ENCODE data around the gene KCTD5.
"Not testable (repeated sequence)": the region's sequence is repeated elsewhere in the genome, so short reads cannot be mapped to it uniquely, and the experiment has no call there.

KCTD5 gene

DNA sequence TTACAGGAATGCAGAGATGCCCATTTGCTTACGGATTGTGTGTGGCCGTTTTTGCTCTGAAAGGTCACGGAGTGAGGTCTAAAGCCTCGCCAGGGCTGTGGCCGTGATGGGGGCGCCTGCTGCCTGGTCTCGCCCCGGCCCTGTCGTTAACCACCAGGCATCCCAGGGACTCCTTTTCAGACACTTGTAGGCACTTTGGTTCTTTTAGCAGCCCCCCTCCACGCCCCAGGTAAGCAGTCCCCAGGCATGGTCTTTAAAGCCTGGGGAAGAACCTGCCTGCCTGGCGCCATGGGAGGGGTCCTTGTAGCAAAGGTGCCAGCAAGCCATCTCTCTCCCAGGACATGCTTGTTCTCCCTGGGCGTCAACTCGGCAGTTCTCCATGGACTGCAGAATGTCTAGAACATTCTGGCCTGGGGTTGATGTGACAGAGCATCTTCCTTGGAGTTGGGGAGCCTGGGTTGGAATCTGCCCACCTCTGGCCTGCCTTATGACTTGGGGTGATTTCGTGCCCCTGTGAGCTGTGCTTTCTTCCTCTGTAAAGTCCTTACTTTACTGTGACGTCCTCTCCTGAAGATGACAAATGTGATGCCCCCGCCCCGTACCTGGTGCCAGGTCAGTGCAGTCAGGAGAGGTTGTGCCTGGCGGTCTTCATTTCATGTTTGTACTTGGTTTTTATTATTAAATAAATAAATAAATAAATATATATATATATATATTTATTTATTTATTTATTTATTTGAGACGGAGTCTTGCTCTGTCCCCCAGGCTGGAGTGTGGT, 5.4 kb downstream of the KCTD5 start:
- H3K27me3 ChIP-seq (ENCODE audit: control insufficient read depth, insufficient read depth, low read length): no peaks in the 10 kb centered on the region
- peaks cover 9% of the 10 kb centered on the region; the same call in 1 of the 2 replicates for H3K36me3 ChIP-seq (ENCODE audit: control insufficient read depth, insufficient read depth, low read length)
- no peak for DNase-seq (ENCODE audit: low read depth, low spot score)
- no peaks in the 10 kb centered on the region for H3K4me1 ChIP-seq (ENCODE audit: control insufficient read depth, insufficient read depth, low read length)
- H3K4me3 ChIP-seq (ENCODE audit: low read length): no peak overlapping the region
- no peaks in the 10 kb centered on the region for H3K9me3 ChIP-seq (ENCODE audit: control insufficient read depth, insufficient read depth, low read length)
- no CpG with 5 or more reads among the region's 19 CpGs for WGBS (ENCODE audit: insufficient coverage, insufficient read length)
- H3K27ac ChIP-seq (ENCODE audit: low read length): no peak overlapping the region

DNA sequence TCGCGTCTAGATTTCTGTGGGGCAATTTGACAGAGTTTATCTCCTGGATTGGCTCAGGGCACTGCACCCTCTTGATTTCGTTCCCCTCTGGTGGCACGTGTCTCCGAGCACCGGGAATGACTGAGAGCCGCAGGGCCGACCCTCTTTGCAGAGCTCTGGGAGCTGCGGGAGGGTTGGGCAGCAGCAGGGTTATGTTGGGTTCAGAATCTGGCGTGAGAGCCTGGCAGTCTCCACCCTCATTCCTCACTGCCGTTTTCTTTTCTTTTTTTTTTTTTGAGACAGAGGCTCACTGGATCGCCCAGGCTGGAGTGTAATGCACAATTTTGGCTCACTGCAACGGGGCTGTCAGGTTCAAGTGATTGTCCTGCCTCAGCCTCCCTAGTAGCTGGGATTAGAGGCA, 7.1 kb downstream of the KCTD5 start:
- H3K27ac ChIP-seq (ENCODE audit: low read length); H3K36me3 ChIP-seq (ENCODE audit: control insufficient read depth, insufficient read depth, low read length); H3K4me1 ChIP-seq (ENCODE audit: control insufficient read depth, insufficient read depth, low read length); H3K9me3 ChIP-seq (ENCODE audit: control insufficient read depth, insufficient read depth, low read length); H3K4me3 ChIP-seq (ENCODE audit: low read length); H3K27me3 ChIP-seq (ENCODE audit: control insufficient read depth, insufficient read depth, low read length); DNase-seq (ENCODE audit: low read depth, low spot score): not testable (repeated sequence)
- no CpG with 5 or more reads among the region's 13 CpGs for WGBS (ENCODE audit: insufficient coverage, insufficient read length)

- Histone ChIP-seq H3K27me3 (ENCODE audit: control insufficient read depth, insufficient read depth, low read length) (no peaks in the 10 kb centered on the region), H3K4me3 (ENCODE audit: low read length) (no peak overlapping the region; the same call in 1 of the 2 replicates), H3K36me3 (ENCODE audit: control insufficient read depth, insufficient read depth, low read length) (peaks cover 9% of the 10 kb centered on the region; the same call in 1 of the 2 replicates), H3K4me1 (ENCODE audit: control insufficient read depth, insufficient read depth, low read length) (peaks cover 4% of the 10 kb centered on the region; the same call in 1 of the 2 replicates), H3K27ac (ENCODE audit: low read length) (no peak overlapping the region), H3K9me3 (ENCODE audit: control insufficient read depth, insufficient read depth, low read length) (no peaks in the 10 kb centered on the region)
- no CpG with 5 or more reads among the region's 36 CpGs for WGBS (ENCODE audit: insufficient coverage, insufficient read length)
- no peak for DNase-seq (ENCODE audit: low read depth, low spot score)
Observed at GRCh38 chr16:2689968-2690801, 7.9 kb downstream of the KCTD5 start.

GRCh38 chr16:2690852-2691251, 8.5 kb downstream of the KCTD5 start:
- peaks cover 4% of the 10 kb centered on the region; the same call in 1 of the 2 replicates for H3K4me1 ChIP-seq (ENCODE audit: control insufficient read depth, insufficient read depth, low read length)
- no CpG with 5 or more reads among the region's 11 CpGs for WGBS (ENCODE audit: insufficient coverage, insufficient read length)
- DNase-seq (ENCODE audit: low read depth, low spot score): no peak
- H3K27ac ChIP-seq (ENCODE audit: low read length): no peak overlapping the region
- peaks cover 9% of the 10 kb centered on the region; the same call in 1 of the 2 replicates for H3K36me3 ChIP-seq (ENCODE audit: control insufficient read depth, insufficient read depth, low read length)
- H3K4me3 ChIP-seq (ENCODE audit: low read length): no peak overlapping the region
- H3K9me3 ChIP-seq (ENCODE audit: control insufficient read depth, insufficient read depth, low read length): no peaks in the 10 kb centered on the region
- H3K27me3 ChIP-seq (ENCODE audit: control insufficient read depth, insufficient read depth, low read length): no peaks in the 10 kb centered on the region

- H3K9me3 ChIP-seq (ENCODE audit: control insufficient read depth, insufficient read depth, low read length): no peaks in the 10 kb centered on the region
- no peak for DNase-seq (ENCODE audit: low read depth, low spot score)
- no peaks in the 10 kb centered on the region for H3K27me3 ChIP-seq (ENCODE audit: control insufficient read depth, insufficient read depth, low read length)
- H3K27ac ChIP-seq (ENCODE audit: low read length): no peak overlapping the region
- peaks cover 4% of the 10 kb centered on the region; the same call in 1 of the 2 replicates for H3K4me1 ChIP-seq (ENCODE audit: control insufficient read depth, insufficient read depth, low read length)
- WGBS (ENCODE audit: insufficient coverage, insufficient read length): no CpG with 5 or more reads among the region's 29 CpGs
- peaks cover 9% of the 10 kb centered on the region; the same call in 1 of the 2 replicates for H3K36me3 ChIP-seq (ENCODE audit: control insufficient read depth, insufficient read depth, low read length)
- H3K4me3 ChIP-seq (ENCODE audit: low read length): no peak overlapping the region
Observed at GRCh38 chr16:2691491-2692248, 9.3 kb downstream of the KCTD5 start.

DNA sequence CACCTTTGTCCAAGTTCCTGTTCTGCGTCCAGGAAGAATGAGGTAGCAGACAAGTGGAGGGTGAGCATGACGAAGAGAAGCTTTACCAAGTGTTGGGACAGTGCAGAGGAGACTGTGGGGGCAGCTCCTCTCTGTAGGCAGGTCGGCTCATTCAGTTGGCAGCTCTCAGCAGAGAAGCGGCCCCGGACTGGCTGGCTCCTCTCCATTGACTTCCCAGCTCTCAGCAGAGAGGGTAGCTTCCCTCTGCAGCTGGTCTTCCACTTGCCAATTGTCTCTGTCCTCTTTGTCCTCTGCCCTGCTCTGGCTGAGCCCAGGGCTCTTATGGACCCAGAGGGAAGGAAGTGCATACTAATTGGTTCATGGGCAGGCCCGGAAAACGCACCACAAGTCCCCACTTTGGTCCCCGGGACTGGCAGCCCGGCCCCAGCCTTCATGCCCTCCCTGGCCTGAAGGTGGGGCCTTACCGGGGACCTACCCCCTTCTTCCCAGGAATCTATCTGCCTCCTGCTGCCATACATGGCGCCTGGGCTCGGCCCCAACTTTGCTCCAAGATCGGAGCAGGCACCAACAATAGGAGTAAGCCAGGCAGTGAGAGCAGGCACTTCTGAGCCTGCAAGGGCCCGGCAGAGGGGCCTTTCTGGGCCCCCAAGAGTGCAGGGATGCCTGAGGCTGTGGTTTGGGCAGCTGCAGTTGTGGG, 10.1 kb downstream of the KCTD5 start:
- Histone ChIP-seq H3K36me3 (ENCODE audit: control insufficient read depth, insufficient read depth, low read length) (peaks cover 10% of the 10 kb centered on the region), H3K9me3 (ENCODE audit: control insufficient read depth, insufficient read depth, low read length) (no peaks in the 10 kb centered on the region), H3K27me3 (ENCODE audit: control insufficient read depth, insufficient read depth, low read length) (no peaks in the 10 kb centered on the region), H3K27ac (ENCODE audit: low read length) (no peak overlapping the region), H3K4me1 (ENCODE audit: control insufficient read depth, insufficient read depth, low read length) (peaks cover 4% of the 10 kb centered on the region; the same call in 1 of the 2 replicates), H3K4me3 (ENCODE audit: low read length) (no peak overlapping the region)
- WGBS (ENCODE audit: insufficient coverage, insufficient read length): no CpG with 5 or more reads among the region's 14 CpGs
- DNase-seq (ENCODE audit: low read depth, low spot score): no peak

DNA sequence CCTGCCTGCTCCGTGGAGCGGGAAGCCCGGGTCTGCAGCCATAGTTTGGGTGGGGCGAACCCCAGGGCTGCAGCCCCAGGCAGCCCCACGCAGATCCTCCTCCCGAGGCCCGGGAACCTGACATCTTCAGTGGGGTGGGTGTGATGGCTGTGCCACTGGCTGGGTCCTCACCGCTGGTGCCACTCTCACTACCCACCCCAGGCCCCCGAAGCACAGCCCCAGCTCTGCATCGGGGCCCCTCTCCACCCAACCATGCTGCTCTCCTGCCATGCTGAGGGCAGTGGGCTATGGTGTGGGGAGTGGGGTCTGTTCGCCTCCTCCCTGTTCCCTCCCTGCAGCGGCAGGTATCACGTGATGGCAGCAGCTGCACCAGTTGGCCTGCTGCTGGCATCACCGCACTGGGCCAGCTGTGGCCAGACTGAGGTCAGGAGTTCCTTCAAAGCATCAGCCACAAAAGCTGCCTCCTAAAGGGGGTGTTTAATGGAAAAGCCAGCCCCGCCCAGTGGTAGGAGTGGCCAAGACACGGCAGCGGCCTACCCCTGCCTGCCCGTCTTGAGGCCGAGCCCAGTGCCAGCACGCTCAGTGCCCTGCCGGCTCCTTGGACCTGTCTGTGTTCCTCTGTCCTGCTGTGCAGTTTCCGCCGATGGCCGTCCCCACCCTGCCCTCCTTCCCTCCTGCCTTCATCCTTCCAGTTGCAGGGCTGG, 10.8 kb downstream of the KCTD5 start:
- WGBS (ENCODE audit: insufficient coverage, insufficient read length): no CpG with 5 or more reads among the region's 24 CpGs
- H3K36me3 ChIP-seq (ENCODE audit: control insufficient read depth, insufficient read depth, low read length): peaks cover 13% of the 10 kb centered on the region
- H3K27me3 ChIP-seq (ENCODE audit: control insufficient read depth, insufficient read depth, low read length): no peaks in the 10 kb centered on the region
- peaks cover 4% of the 10 kb centered on the region; the same call in 1 of the 2 replicates for H3K4me1 ChIP-seq (ENCODE audit: control insufficient read depth, insufficient read depth, low read length)
- no peaks in the 10 kb centered on the region for H3K9me3 ChIP-seq (ENCODE audit: control insufficient read depth, insufficient read depth, low read length)
- no peak overlapping the region for H3K4me3 ChIP-seq (ENCODE audit: low read length)
- no peak for DNase-seq (ENCODE audit: low read depth, low spot score)
- no peak overlapping the region for H3K27ac ChIP-seq (ENCODE audit: low read length)

- not testable (repeated sequence) for H3K4me1 ChIP-seq (ENCODE audit: control insufficient read depth, insufficient read depth, low read length); DNase-seq (ENCODE audit: low read depth, low spot score); H3K27me3 ChIP-seq (ENCODE audit: control insufficient read depth, insufficient read depth, low read length); H3K27ac ChIP-seq (ENCODE audit: low read length); H3K4me3 ChIP-seq (ENCODE audit: low read length); H3K9me3 ChIP-seq (ENCODE audit: control insufficient read depth, insufficient read depth, low read length)
- peaks cover 25% of the 10 kb centered on the region for H3K36me3 ChIP-seq (ENCODE audit: control insufficient read depth, insufficient read depth, low read length)
- WGBS (ENCODE audit: insufficient coverage, insufficient read length): no CpG with 5 or more reads among the region's 37 CpGs
Observed at GRCh38 chr16:2696601-2697250, 14.4 kb downstream of the KCTD5 start.

GRCh38 chr16:2697401-2697948, 15.2 kb downstream of the KCTD5 start:
- Histone ChIP-seq H3K27me3 (ENCODE audit: control insufficient read depth, insufficient read depth, low read length) (no peaks in the 10 kb centered on the region), H3K4me3 (ENCODE audit: low read length) (no peak overlapping the region), H3K27ac (ENCODE audit: low read length) (no peak overlapping the region), H3K36me3 (ENCODE audit: control insufficient read depth, insufficient read depth, low read length) (peaks cover 29% of the 10 kb centered on the region), H3K4me1 (ENCODE audit: control insufficient read depth, insufficient read depth, low read length) (peaks cover 4% of the 10 kb centered on the region; the same call in 1 of the 2 replicates), H3K9me3 (ENCODE audit: control insufficient read depth, insufficient read depth, low read length) (no peaks in the 10 kb centered on the region)
- no peak for DNase-seq (ENCODE audit: low read depth, low spot score)
- WGBS (ENCODE audit: insufficient coverage, insufficient read length): no CpG with 5 or more reads among the region's 17 CpGs
